GM12801 (cell line): ENCODE measurements around the gene YLPM1.

ENCODE experiments used
- TF ChIP-seq, protein P1 (sequence below): IDR thresholded peaks from one replicate; pipeline ENCODE4 v1.5.1; 2011; ENCODE audit warnings: control low read depth; ENCODE audit not compliant: insufficient read length; ENCODE audit errors: extremely low read depth

Gene YLPM1

GRCh38 chr14:74865156-74865555, 102.0 kb downstream of the YLPM1 start:
- TF ChIP-seq, protein P1, sequence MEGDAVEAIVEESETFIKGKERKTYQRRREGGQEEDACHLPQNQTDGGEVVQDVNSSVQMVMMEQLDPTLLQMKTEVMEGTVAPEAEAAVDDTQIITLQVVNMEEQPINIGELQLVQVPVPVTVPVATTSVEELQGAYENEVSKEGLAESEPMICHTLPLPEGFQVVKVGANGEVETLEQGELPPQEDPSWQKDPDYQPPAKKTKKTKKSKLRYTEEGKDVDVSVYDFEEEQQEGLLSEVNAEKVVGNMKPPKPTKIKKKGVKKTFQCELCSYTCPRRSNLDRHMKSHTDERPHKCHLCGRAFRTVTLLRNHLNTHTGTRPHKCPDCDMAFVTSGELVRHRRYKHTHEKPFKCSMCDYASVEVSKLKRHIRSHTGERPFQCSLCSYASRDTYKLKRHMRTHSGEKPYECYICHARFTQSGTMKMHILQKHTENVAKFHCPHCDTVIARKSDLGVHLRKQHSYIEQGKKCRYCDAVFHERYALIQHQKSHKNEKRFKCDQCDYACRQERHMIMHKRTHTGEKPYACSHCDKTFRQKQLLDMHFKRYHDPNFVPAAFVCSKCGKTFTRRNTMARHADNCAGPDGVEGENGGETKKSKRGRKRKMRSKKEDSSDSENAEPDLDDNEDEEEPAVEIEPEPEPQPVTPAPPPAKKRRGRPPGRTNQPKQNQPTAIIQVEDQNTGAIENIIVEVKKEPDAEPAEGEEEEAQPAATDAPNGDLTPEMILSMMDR: no peak

DNA sequence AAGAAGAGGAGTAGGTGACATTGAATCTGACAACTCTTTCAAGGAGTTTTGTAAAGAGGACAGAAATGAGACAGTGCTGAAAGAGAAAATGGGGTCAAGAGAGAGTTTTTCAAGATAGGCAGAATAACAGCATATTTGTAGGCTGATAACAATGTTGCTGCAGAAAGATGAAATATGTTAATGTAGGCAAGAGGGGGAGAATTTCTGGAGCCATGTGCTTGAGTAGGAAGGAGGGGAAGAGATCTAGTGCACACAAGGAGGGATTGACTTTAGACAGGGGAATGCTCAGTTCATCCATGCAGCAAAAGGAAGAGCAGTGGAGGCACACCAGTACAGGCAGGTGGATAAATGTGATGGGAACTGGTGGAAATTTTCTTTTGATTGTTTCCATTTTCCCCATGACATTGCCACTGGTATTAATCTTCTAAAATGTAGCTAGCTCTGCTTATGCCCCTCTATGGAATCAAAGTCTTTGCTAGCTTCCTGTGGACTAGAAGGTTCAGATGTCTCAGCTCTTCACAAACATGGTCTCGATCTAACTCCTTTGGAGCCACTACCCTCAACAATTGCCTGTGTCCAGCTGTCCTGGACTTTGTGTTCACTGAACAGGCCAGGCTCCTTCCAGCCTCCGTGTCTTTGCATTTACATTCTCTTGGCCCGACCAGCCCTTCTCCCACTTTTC, 103.7 kb downstream of the YLPM1 start:
- TF ChIP-seq, protein P1: no peak

DNA sequence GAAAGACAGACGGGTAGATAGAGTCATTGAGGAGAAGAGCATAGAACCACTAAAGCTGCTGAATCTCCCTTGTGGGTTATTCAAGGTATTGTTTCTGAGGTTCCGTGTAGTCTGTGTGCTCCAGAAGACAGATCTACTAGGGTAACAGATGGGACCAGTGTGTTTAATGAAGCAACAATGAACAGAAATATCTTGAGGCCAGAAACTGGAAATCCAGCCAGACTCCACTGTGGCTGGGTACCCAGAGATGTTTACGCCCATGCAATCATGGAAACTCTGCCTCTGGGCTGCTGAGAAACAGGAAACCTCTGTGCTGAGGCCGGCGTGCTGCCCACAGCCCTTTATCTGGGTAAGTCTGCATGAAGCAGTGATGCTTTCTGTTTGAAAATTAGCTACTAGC, 104.6 kb downstream of the YLPM1 start:
- TF ChIP-seq, protein P1: no peak

DNA sequence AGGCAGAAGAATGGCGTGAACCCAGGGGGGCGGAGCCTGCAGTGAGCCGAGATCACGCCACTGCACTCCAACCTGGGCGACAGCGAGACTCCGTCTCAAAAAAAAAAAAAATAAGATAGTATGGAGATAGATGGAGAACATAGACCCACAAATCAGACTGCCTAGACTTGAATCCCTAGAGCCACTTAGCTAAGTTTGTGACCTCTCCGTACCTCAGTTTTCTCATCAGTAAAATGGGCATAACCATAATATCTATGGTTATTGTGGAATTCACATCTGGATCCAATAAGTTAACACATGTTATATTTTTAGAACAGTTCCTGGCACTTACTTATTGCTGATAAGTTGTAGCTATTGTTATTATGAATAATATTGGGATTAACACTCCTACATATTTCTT, 105.6 kb downstream of the YLPM1 start:
- TF ChIP-seq, protein P1: no peak

DNA sequence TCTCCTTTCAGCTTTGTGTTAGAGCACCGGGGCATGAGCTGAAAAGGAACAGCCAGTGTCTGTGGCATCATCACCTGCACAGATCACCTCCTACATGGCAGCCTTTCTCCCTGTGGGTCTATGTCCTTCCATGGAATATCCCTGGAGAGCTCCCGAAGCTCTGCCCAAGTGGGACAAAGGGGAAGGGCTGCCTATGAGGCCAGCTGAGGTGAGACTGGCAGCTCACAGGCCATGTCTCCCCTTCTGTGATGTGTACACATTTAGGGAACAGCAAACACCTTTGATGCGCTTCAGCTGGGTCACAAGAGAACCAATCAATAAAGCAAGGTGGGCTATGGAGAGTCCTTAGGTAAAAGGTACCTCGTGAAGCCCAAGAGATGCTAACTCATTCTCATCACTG, 108.7 kb downstream of the YLPM1 start:
- TF ChIP-seq, protein P1: no peak

DNA sequence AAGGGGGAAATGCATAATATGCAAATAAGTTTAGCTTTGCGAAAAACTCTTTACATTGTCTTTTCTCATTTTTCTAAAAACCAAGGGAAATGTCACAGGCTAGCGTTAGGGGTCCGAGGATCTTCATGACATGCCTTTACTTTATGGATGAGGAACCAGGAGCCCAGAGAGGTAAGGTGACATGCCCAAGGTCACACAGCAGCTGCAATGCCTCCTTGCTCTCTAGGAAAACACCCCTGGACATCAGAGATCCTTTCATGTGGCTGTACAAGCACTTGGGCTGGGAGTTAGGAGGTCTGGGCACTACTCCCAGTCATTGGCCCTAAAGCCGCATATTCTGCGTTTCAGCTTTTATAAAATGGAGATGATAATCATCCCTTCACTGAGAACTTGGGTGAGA, 112.1 kb downstream of the YLPM1 start:
- TF ChIP-seq, protein P1: no peak

GRCh38 chr14:74875941-74876913, 113.1 kb downstream of the YLPM1 start, which contains the start of gene PROX2:
TSS of gene PROX2 (minus strand) at chr14:74876145. CDS start at chr14:74863834, 12,311 bp downstream.
- TF ChIP-seq, protein P1: no peak
